Effector CD8-positive, alpha-beta T cell (primary cell): Measurements from ENCODE around the gene FSTL4.

Experiments
- DNase-seq: peaks from one replicate; lab custom pipeline; 2025; lab: John Stamatoyannopoulos, UW

FSTL4 gene

GRCh38 chr5:133610489-133611356 is 1.6 kb downstream of the FSTL4 start:
- no peak for DNase-seq

- DNase-seq = no peak
Observed at GRCh38 chr5:133607451-133607850, 4.9 kb downstream of the FSTL4 start.

- DNase-seq = no peak
Observed at GRCh38 chr5:133606835-133607234, 5.5 kb downstream of the FSTL4 start.

GRCh38 chr5:133605323-133605722 is 7.0 kb downstream of the FSTL4 start:
- DNase-seq = no peak

GRCh38 chr5:133603711-133604110 is 8.6 kb downstream of the FSTL4 start:
- no peak for DNase-seq

- no peak for DNase-seq
Observed at GRCh38 chr5:133602835-133603380, 9.4 kb downstream of the FSTL4 start.

GRCh38 chr5:133599600-133599999 is 12.7 kb downstream of the FSTL4 start:
- no peak for DNase-seq

- DNase-seq = no peak
Observed at GRCh38 chr5:133599044-133599443, 13.3 kb downstream of the FSTL4 start.

- no peak for DNase-seq
Observed at GRCh38 chr5:133596049-133596448, 16.3 kb downstream of the FSTL4 start.

- DNase-seq = no peak
Observed at GRCh38 chr5:133595465-133595864, 16.9 kb downstream of the FSTL4 start.

- DNase-seq = no peak
Observed at GRCh38 chr5:133589286-133589685, 23.1 kb downstream of the FSTL4 start.

GRCh38 chr5:133582971-133583370 is 29.4 kb downstream of the FSTL4 start:
- no peak for DNase-seq

GRCh38 chr5:133581918-133582317 is 30.4 kb downstream of the FSTL4 start:
- DNase-seq = no peak

- no peak for DNase-seq
Observed at GRCh38 chr5:133581348-133581747, 31.0 kb downstream of the FSTL4 start.

GRCh38 chr5:133580618-133581017 is 31.7 kb downstream of the FSTL4 start:
- no peak for DNase-seq

GRCh38 chr5:133579766-133580165 is 32.6 kb downstream of the FSTL4 start:
- no peak for DNase-seq

- no peak for DNase-seq
Observed at GRCh38 chr5:133569347-133569746, 43.0 kb downstream of the FSTL4 start.

GRCh38 chr5:133565993-133566392 is 46.3 kb downstream of the FSTL4 start:
- DNase-seq = no peak

- DNase-seq = no peak
Observed at GRCh38 chr5:133564921-133565565, 47.3 kb downstream of the FSTL4 start.

- DNase-seq = no peak
Observed at GRCh38 chr5:133562554-133562953, 49.8 kb downstream of the FSTL4 start.

GRCh38 chr5:133559960-133560359 is 52.4 kb downstream of the FSTL4 start:
- DNase-seq = no peak

- no peak for DNase-seq
Observed at GRCh38 chr5:133556551-133556950, 55.8 kb downstream of the FSTL4 start.

- no peak for DNase-seq
Observed at GRCh38 chr5:133554279-133554678, 58.1 kb downstream of the FSTL4 start.
